MM.1S (cell line): ENCODE data around the gene TEP1.

ENCODE experiments used
- DNase-seq: peaks from one replicate; pipeline ENCODE4 v3.0.0-alpha.2; 2015
- H2AFZ ChIP-seq: fragments of 300-600 bp; sonication (generic); 2 replicates; pipeline ENCODE4 v1.6.0; 2016; ENCODE audit warnings: antibody characterized with exemption, low read length
- H3F3A ChIP-seq: fragments of 300-600 bp; sonication (generic); 2 replicates; pipeline ENCODE4 v1.6.1; 2016; ENCODE audit warnings: mild to moderate bottlenecking, antibody characterized with exemption, low read length, moderate library complexity, mixed read lengths; ENCODE audit not compliant: insufficient read depth
- H3K27ac ChIP-seq: fragments of 300-600 bp; sonication (generic); 2 replicates; pipeline ENCODE4 v1.5.1; 2016; ENCODE audit warnings: mild to moderate bottlenecking, low read length
- H3K27me3 ChIP-seq: fragments of 300-600 bp; sonication (generic); replicated peaks from 2 replicates; pipeline ENCODE4 v1.6.0; 2016; ENCODE audit warnings: low read length; ENCODE audit not compliant: insufficient read depth
- H3K36me3 ChIP-seq: fragments of 300-600 bp; sonication (generic); replicated peaks from 2 replicates; pipeline ENCODE4 v1.6.1; 2016; ENCODE audit warnings: mild to moderate bottlenecking, low read length, mixed read lengths; ENCODE audit not compliant: insufficient read depth
- H3K4me1 ChIP-seq: fragments of 300-600 bp; sonication (generic); 2 replicates; pipeline ENCODE4 v1.6.1; 2016; ENCODE audit warnings: low read length, mixed read lengths
- H3K4me2 ChIP-seq: fragments of 300-600 bp; sonication (generic); 2 replicates; pipeline ENCODE4 v1.6.0; 2016; ENCODE audit warnings: low read depth, low read length
- H3K4me3 ChIP-seq: fragments of 300-600 bp; sonication (generic); 2 replicates; pipeline ENCODE4 v1.5.1; 2016; ENCODE audit warnings: low read length, mixed read lengths
- H3K79me2 ChIP-seq: fragments of 300-600 bp; sonication (generic); 2 replicates; pipeline ENCODE4 v1.6.1; 2016; ENCODE audit warnings: mixed run types, low read length, mixed read lengths
- H3K9ac ChIP-seq: fragments of 300-600 bp; sonication (generic); 2 replicates; pipeline ENCODE4 v1.6.1; 2016; ENCODE audit warnings: low read length, mixed read lengths
- H3K9me2 ChIP-seq: fragments of 300-600 bp; sonication (generic); replicated peaks from 2 replicates; pipeline ENCODE4 v1.6.1; 2016; ENCODE audit warnings: mild to moderate bottlenecking, low read length, mixed read lengths; ENCODE audit not compliant: insufficient read depth
- H3K9me3 ChIP-seq: fragments of 300-600 bp; sonication (generic); replicated peaks from 2 replicates; pipeline ENCODE4 v1.6.1; 2016; ENCODE audit warnings: mild to moderate bottlenecking, low read length, mixed read lengths; ENCODE audit not compliant: insufficient read depth
- H4K20me1 ChIP-seq: fragments of 300-600 bp; sonication (generic); 2 replicates; pipeline ENCODE4 v1.6.1; 2016; ENCODE audit warnings: mild to moderate bottlenecking, low read length, moderate library complexity, mixed read lengths; ENCODE audit not compliant: insufficient read depth
- CTCF ChIP-seq: fragments of 300-600 bp; sonication (generic); IDR thresholded peaks from 2 replicates; pipeline ENCODE4 v1.5.1; 2016; ENCODE audit warnings: antibody characterized with exemption, low read length, mixed read lengths
- EZH2 ChIP-seq: fragments of 300-600 bp; sonication (generic); optimal IDR thresholded peaks from 2 replicates; pipeline ENCODE3; 2017; ENCODE audit warnings: low read depth, mild to moderate bottlenecking, antibody characterized with exemption, low read length, mixed read lengths
- EZH2phosphoT487 ChIP-seq: fragments of 300-600 bp; sonication (generic); IDR thresholded peaks from 2 replicates; pipeline ENCODE4 v1.6.1; 2018; ENCODE audit warnings: antibody characterized with exemption, low read length

Gene TEP1

GRCh38 chr14:20413744-20414082 lies 412 bp upstream of the TEP1 start:
- Histone ChIP-seq H3K4me1 (no peaks in the 10 kb centered on the region; the same call in 1 of the 2 replicates), H4K20me1 (no peaks in the 10 kb centered on the region), H2AFZ (peak overlapping the region; percentile 85), H3K9me2 (no peaks in the 10 kb centered on the region), H3K79me2 (peaks cover 14% of the 10 kb centered on the region), H3K4me3 (peak overlapping the region; percentile 86), H3K27me3 (no peaks in the 10 kb centered on the region), H3K27ac (peak overlapping the region; percentile 66; the same call in 1 of the 2 replicates), H3K36me3 (no peaks in the 10 kb centered on the region), H3K4me2 (peak overlapping the region; percentile 94), H3F3A (no peaks in the 10 kb centered on the region; the same call in 1 of the 2 replicates), H3K9me3 (no peaks in the 10 kb centered on the region), H3K9ac (peak overlapping the region; percentile 68; the same call in 1 of the 2 replicates)
- no peak for DNase-seq
- no peak for TF ChIP-seq EZH2
- TF ChIP-seq EZH2phosphoT487, result no peak
- TF ChIP-seq CTCF, result no peak

- H3K79me2 ChIP-seq, result peaks cover 14% of the 10 kb centered on the region
- no peaks in the 10 kb centered on the region; the same call in 1 of the 2 replicates for H3F3A ChIP-seq
- no peaks in the 10 kb centered on the region for H3K9me3 ChIP-seq
- no peak overlapping the region for H2AFZ ChIP-seq
- H3K4me3 ChIP-seq, result peak overlapping the region; percentile 86
- peak overlapping the region; percentile 94; the same call in 1 of the 2 replicates for H3K4me2 ChIP-seq
- no peaks in the 10 kb centered on the region for H3K9me2 ChIP-seq
- no peaks in the 10 kb centered on the region for H3K36me3 ChIP-seq
- TF ChIP-seq EZH2 (no peak), EZH2phosphoT487 (no peak), CTCF (no peak)
- peak overlapping the region; percentile 66; the same call in 1 of the 2 replicates for H3K27ac ChIP-seq
- no peaks in the 10 kb centered on the region; the same call in 1 of the 2 replicates for H3K4me1 ChIP-seq
- DNase-seq, result peak; percentile 15
- peak overlapping the region; percentile 68; the same call in 1 of the 2 replicates for H3K9ac ChIP-seq
- H3K27me3 ChIP-seq, result no peaks in the 10 kb centered on the region
- H4K20me1 ChIP-seq, result no peaks in the 10 kb centered on the region
These were observed 890 bp downstream of the TEP1 start for GRCh38 chr14:20412411-20412810.

- H2AFZ ChIP-seq, result no peak overlapping the region
- no peaks in the 10 kb centered on the region for H4K20me1 ChIP-seq
- DNase-seq, result no peak
These were observed 4.1 kb downstream of the TEP1 start for GRCh38 chr14:20409226-20409625.

More at GRCh38 chr14:20409226-20409625, 4.1 kb downstream of the TEP1 start:
- Histone ChIP-seq H3K9ac (no peak overlapping the region), H3F3A (no peaks in the 10 kb centered on the region; the same call in 1 of the 2 replicates), H3K79me2 (peaks cover 14% of the 10 kb centered on the region), H3K9me2 (no peaks in the 10 kb centered on the region), H3K27ac (no peak overlapping the region), H3K36me3 (no peaks in the 10 kb centered on the region), H3K27me3 (no peaks in the 10 kb centered on the region), H3K4me1 (no peaks in the 10 kb centered on the region), H3K4me3 (no peak overlapping the region), H3K9me3 (no peaks in the 10 kb centered on the region), H3K4me2 (no peak overlapping the region)
- no peak for TF ChIP-seq EZH2
- no peak for TF ChIP-seq EZH2phosphoT487
- no peak for TF ChIP-seq CTCF
